DMS 273 (cell line): ENCODE data around the gene SLC2A6.

Experiments used
- DNase-seq: peaks from one replicate; lab custom pipeline; 2025; ENCODE audit not compliant: unreplicated experiment; lab: John Stamatoyannopoulos, UW

The SLC2A6 gene

DNA sequence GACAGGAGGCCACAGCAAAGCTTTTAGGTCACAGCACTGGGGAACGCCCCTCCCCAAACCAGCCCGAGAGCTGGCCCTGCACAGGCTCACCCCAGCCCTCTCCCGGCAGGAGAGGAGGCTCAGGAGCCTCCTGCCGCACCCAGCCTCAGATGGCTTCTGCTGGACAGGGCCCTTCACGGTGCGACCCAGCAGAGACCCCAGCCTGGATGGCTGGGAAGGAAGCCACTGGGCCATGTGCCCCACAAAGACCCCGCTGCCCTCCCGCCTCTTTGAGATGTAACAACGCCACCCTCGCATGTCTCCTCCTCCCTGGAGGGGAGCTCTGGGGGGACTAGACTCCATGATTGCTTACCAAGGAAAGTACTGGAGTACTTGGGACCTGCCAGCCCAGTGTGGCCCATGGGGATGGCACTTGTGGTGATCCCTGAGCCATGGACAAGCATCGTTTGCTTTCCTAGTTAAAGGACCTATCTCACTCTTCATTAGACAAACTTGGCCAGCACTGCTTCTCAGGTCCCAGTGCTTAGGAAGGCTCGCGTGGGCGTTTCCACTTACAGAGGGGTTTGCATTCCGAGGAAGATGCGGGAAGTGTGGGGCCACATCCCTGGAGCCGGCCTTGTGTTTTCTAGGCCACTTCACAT lies 36.8 kb upstream of the SLC2A6 start:
- DNase-seq = no peak

- no peak for DNase-seq
Observed at GRCh38 chr9:133515240-133515610, 36.3 kb upstream of the SLC2A6 start.

GRCh38 chr9:133514460-133515239 lies 35.8 kb upstream of the SLC2A6 start:
- DNase-seq = peak; percentile 84

DNA sequence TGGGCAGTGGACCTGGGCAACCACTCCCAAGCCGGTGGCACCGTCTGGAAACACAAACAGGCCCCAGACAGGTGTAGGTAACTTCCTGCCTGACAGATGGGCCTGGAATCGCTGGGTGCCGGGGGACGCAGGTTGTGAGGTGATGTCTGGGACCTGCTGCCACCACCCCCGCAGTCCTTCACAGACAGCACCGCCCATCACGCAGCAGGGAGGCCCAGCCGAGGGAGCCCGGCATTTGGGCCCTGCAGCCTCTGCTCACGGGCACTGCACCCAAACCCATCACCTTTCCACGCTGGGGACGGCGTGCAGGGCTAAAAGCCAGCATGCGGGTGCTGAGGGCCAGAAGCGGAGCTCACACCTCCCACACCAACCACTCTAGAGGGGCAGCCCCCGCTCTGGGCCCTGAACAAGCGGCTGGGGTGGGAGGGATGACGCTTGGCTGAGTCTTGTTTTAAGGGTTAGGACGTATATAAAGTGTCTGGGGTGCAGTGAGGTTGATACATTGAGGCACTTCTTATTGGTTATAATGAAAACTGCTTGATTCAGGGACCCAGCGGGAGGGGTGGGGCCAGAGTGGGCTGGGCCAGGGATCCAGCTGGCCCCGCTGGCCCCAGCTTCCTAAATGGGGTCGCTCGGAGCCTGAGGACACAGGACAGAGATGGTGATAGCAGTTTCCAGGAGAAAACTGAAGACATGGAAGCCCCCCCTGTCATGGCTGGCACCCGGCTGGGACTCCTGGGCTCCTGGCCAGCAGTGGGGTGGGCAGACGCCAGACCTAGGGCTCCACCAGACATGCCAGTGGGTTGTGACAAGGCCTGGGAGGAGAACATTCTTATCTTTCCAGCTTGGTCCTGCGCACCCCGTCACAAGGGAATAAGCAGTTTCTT lies 34.6 kb upstream of the SLC2A6 start:
- peak; percentile 54 for DNase-seq

- peak; percentile 30 for DNase-seq
Observed at GRCh38 chr9:133512253-133513213, 33.6 kb upstream of the SLC2A6 start.

- DNase-seq = no peak
Observed at GRCh38 chr9:133511607-133512006, 32.7 kb upstream of the SLC2A6 start.

GRCh38 chr9:133510926-133511505 lies 32.1 kb upstream of the SLC2A6 start:
- DNase-seq = no peak

GRCh38 chr9:133509179-133510083 lies 30.5 kb upstream of the SLC2A6 start:
- peak; percentile 34 for DNase-seq

DNA sequence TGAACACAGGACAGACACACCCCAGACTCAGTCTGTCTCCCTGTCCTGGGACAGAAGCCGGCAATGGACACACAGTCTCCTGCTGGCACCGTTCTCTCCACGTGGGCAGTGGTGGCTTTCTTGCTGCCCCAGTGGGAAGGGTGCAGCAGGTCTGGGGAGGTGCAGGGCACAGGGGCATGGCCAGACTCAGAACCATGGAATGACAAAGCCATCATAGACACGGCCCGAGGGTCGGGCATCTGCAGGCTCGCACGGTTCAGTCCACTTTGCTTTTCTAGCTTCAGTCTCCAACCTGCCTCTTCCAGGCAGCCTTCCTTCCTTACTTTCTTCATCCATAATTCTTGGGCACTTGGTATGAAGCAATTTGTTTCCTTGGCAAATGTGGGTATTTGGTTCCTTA lies 29.1 kb upstream of the SLC2A6 start:
- no peak for DNase-seq

DNA sequence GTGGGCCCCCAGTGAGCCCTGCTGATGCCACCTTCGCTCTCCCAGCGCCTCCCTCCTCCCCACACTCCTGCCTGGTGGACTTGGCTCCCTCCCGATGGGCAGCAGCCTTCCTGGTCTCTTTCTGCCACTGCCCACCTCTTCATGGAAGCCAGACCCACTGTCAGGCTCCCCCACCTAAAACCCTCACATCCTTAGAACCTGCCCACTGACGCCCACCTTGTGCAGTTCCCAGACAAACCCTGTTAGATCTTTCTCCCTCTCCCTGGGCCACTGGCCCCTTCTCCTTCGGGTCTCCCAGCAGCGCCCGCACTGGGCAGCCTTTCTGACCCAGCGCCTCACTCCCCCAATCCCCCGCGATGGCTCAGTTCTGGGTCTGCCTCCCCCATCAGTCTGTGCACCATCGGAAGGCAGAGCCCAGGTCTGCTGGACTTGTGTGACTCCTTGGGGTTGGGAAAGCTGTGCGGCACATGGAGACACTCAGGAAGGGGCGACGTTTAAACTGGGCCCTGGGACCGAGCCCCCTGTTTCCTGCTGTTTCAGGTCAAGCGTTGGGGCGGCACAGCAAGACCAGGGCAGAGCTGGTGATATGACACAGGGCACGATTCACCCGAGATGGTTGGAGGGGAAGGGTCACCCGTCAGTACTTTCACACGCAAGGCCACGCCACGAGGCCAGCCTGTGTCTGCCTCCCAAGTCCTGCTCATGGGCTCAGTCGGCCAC lies 28.5 kb upstream of the SLC2A6 start:
- DNase-seq = no peak

DNA sequence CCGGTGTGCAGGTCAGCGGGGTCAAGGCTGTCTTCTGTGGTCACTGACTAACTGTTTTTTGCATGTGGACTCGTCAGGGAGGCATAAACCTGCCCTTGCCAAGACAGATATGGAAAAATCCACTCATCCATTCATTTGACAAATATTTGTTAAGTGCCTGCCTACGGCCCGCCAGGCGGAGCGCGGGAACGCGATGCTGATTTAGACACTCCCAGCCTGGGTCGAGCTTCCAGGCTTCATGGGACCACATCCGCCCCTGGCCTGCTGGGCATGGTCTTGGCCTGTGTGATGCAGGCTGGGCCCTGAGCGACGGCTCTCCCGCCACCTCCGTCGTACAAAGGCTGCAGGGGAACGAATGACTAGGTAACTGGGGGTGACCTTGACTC lies 27.7 kb upstream of the SLC2A6 start:
- DNase-seq = no peak

- DNase-seq = no peak
Observed at GRCh38 chr9:133505901-133506652, 27.2 kb upstream of the SLC2A6 start.

- DNase-seq = no peak
Observed at GRCh38 chr9:133505186-133505830, 26.4 kb upstream of the SLC2A6 start.

DNA sequence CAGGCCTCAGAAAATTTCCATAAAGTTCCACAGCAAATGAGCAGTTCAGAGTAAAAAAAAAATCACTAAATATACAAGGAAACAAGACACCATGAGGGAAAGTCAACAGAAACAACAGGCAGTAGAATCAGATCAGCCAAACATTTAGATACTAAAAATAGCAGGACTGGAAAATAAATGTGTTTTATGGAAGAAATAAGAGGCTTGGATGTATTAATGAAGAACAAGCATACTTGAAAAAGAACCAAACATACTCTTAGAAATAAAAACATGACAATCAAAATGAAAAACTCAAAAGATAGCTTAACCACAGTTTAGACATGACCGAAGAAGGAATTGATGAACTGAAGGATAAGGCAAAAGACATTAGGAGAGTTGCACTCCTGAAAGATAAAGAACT lies 23.2 kb upstream of the SLC2A6 start:
- DNase-seq = no peak

- DNase-seq = no peak
Observed at GRCh38 chr9:133499892-133500270, 21.0 kb upstream of the SLC2A6 start.

DNA sequence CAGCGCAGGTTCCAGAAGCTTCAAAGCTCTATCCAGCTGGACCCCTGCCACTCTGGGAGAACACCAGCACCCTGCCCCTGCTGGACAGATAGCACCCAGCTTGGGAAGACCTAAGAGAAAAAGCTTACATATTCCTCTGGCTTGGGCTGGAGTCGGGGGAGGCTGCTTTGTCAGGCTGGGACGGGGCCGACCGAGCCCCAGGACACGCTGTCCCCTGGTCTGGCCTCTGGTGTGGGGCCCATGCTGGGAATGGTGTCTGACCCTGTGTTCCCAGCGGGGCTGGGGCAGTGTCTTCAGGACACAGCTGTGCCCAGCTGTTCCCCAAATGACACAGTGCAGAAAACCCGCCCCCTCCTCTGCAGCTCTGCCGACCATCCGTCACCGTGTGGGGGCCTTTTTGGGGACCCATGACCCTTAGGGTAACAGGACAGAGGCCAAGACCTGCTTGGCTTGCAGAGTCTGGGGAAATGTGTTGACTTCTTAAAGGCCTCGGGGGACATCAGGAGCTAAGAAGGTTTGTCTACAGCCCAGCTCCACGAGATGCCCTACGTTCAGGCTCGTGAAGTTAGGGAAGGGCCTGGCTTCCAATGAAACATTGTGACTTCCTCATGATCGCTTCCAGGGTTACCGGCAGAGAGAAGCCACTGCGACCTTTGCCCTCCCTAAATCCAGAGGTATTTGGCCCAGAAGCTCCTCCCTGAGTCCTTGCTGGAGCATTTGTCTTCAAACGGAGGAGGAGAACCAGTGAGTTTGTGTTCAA lies 20.4 kb upstream of the SLC2A6 start:
- no peak for DNase-seq
